Activated CD8-positive, alpha-beta memory T cell treated with anti-CD3 and anti-CD28 coated beads, Interleukin-2, amount 10 ng/mL, durations not matched to agents 7 days and 5 days (primary cell): ENCODE measurements around the gene PDZD2. TPM values are rescaled to one million over a fixed set of nuclear protein-coding genes. Genes with fewer than 3 reads are reported as not detected.

Experiments used
- ATAC-seq: fragments of 150-1000 bp; cut with Tn5 transposase; one replicate; pipeline ENCODE4 v1.10.0; 2021; ENCODE audit warnings: moderate library complexity
- CTCF ChIA-PET: fragments of 350-600 bp; sonication (Branson Sonifier 250); formaldehyde crosslinking; loops from one replicate; lab custom pipeline; 2021; ENCODE audit warnings: antibody characterized with exemption; lab: Charles Lee
- DNase-seq: peaks from one replicate; pipeline ENCODE4 v3.0.0-alpha.2; 2020
- H3K27ac Mint-ChIP-seq: one replicate; pipeline ENCODE4 v1.8.0; 2021; ENCODE audit warnings: mild to moderate bottlenecking, mixed read lengths
- H3K27me3 Mint-ChIP-seq: one replicate; pipeline ENCODE4 v1.8.0; 2021; ENCODE audit warnings: mixed read lengths
- H3K36me3 Mint-ChIP-seq: one replicate; pipeline ENCODE4 v1.8.0; 2021; ENCODE audit warnings: mild to moderate bottlenecking, mixed read lengths
- H3K4me1 Mint-ChIP-seq: one replicate; pipeline ENCODE4 v1.8.0; 2021; ENCODE audit warnings: mixed read lengths
- H3K4me3 Mint-ChIP-seq: one replicate; pipeline ENCODE4 v1.8.0; 2021; ENCODE audit warnings: mild to moderate bottlenecking, moderate library complexity, mixed read lengths
- H3K9me3 Mint-ChIP-seq: one replicate; pipeline ENCODE4 v1.8.0; 2022; ENCODE audit warnings: low read depth, mixed read lengths
- total RNA-seq, 2 experiments: library from RNA; stranded (reverse); gene quantifications; one replicate each; pipeline ENCODE4 v1.2.3, GENCODE V29; 2021

The PDZD2 gene
- total RNA-seq, 2 experiments from 2014 or later: not detected

- H3K27me3 Mint-ChIP-seq: no peaks in the 10 kb centered on the region
Observed at GRCh38 chr5:31981361-31981945, 342.5 kb downstream of the PDZD2 start.

GRCh38 chr5:31982027-31982426 is 343.1 kb downstream of the PDZD2 start:
- ATAC-seq (no peak), DNase-seq (no peak)
- Mint-ChIP-seq H3K4me1 (no peaks in the 10 kb centered on the region), H3K27ac (no peak overlapping the region), H3K27me3 (no peaks in the 10 kb centered on the region), H3K36me3 (no peaks in the 10 kb centered on the region), H3K4me3 (no peak overlapping the region), H3K9me3 (no peaks in the 10 kb centered on the region)
- CTCF ChIA-PET: no interaction called here

More at GRCh38 chr5:31981361-31981945, 342.5 kb downstream of the PDZD2 start:
- ATAC-seq (no peak), DNase-seq (no peak)
- no peaks in the 10 kb centered on the region for H3K4me1 Mint-ChIP-seq
- no peak overlapping the region for H3K27ac Mint-ChIP-seq
- CTCF ChIA-PET: no interaction called here
- H3K4me3 Mint-ChIP-seq: no peak overlapping the region
- H3K9me3 Mint-ChIP-seq: no peaks in the 10 kb centered on the region
- H3K36me3 Mint-ChIP-seq: no peaks in the 10 kb centered on the region

GRCh38 chr5:31982621-31983020 is 343.7 kb downstream of the PDZD2 start:
- ATAC-seq (no peak), DNase-seq (no peak)
- Mint-ChIP-seq H3K4me1 (no peaks in the 10 kb centered on the region), H3K27ac (no peak overlapping the region), H3K27me3 (no peaks in the 10 kb centered on the region), H3K36me3 (no peaks in the 10 kb centered on the region), H3K9me3 (no peaks in the 10 kb centered on the region), H3K4me3 (no peak overlapping the region)
- CTCF ChIA-PET: no interaction called here

GRCh38 chr5:31983851-31984250 is 344.9 kb downstream of the PDZD2 start:
- Mint-ChIP-seq H3K27ac (no peak overlapping the region), H3K4me3 (no peak overlapping the region), H3K9me3 (no peaks in the 10 kb centered on the region), H3K27me3 (peaks cover 3% of the 10 kb centered on the region), H3K36me3 (no peaks in the 10 kb centered on the region), H3K4me1 (no peaks in the 10 kb centered on the region)
- ATAC-seq: no peak
- CTCF ChIA-PET: no interaction called here
- no peak for DNase-seq

- CTCF ChIA-PET: no interaction called here
- no peaks in the 10 kb centered on the region for H3K4me1 Mint-ChIP-seq
- H3K36me3 Mint-ChIP-seq: no peaks in the 10 kb centered on the region
- no peaks in the 10 kb centered on the region for H3K9me3 Mint-ChIP-seq
- no peak for ATAC-seq
- no peak overlapping the region for H3K4me3 Mint-ChIP-seq
- no peak for DNase-seq
- peaks cover 3% of the 10 kb centered on the region for H3K27me3 Mint-ChIP-seq
- H3K27ac Mint-ChIP-seq: no peak overlapping the region
Observed at GRCh38 chr5:31984691-31985090, 345.8 kb downstream of the PDZD2 start.

GRCh38 chr5:31986101-31986500 is 347.2 kb downstream of the PDZD2 start:
- CTCF ChIA-PET: no interaction called here
- Mint-ChIP-seq H3K4me1 (no peaks in the 10 kb centered on the region), H3K36me3 (no peaks in the 10 kb centered on the region), H3K27ac (no peak overlapping the region), H3K9me3 (no peaks in the 10 kb centered on the region), H3K27me3 (peaks cover 6% of the 10 kb centered on the region), H3K4me3 (no peak overlapping the region)
- DNase-seq: no peak
- ATAC-seq: no peak

GRCh38 chr5:31987985-31988710 is 349.2 kb downstream of the PDZD2 start:
- Mint-ChIP-seq H3K36me3 (no peaks in the 10 kb centered on the region), H3K27me3 (peaks cover 6% of the 10 kb centered on the region), H3K4me1 (no peaks in the 10 kb centered on the region), H3K27ac (no peak overlapping the region), H3K9me3 (no peaks in the 10 kb centered on the region), H3K4me3 (no peak overlapping the region)
- DNase-seq (no peak), ATAC-seq (no peak)
- CTCF ChIA-PET: interaction anchor here (0.6 to 1.3 kb wide), 2 partner anchors 30 to 39 kb away, joined by 3 read pairs; no protein-coding TSS in a partner anchor

GRCh38 chr5:31990081-31990650 is 351.2 kb downstream of the PDZD2 start:
- H3K27ac Mint-ChIP-seq: no peak overlapping the region
- no peak for ATAC-seq
- no peak for DNase-seq
- CTCF ChIA-PET: no interaction called here
- H3K9me3 Mint-ChIP-seq: no peaks in the 10 kb centered on the region
- H3K36me3 Mint-ChIP-seq: no peaks in the 10 kb centered on the region
- H3K4me3 Mint-ChIP-seq: no peak overlapping the region
- H3K4me1 Mint-ChIP-seq: peaks cover 2% of the 10 kb centered on the region
- H3K27me3 Mint-ChIP-seq: peaks cover 6% of the 10 kb centered on the region

- Mint-ChIP-seq H3K4me1 (peaks cover 2% of the 10 kb centered on the region), H3K4me3 (no peak overlapping the region), H3K27ac (no peak overlapping the region), H3K36me3 (no peaks in the 10 kb centered on the region), H3K9me3 (no peaks in the 10 kb centered on the region), H3K27me3 (peaks cover 6% of the 10 kb centered on the region)
- no peak for ATAC-seq
- CTCF ChIA-PET: no interaction called here
- no peak for DNase-seq
Observed at GRCh38 chr5:31990701-31991110, 351.8 kb downstream of the PDZD2 start.

GRCh38 chr5:31992377-31992776 is 353.4 kb downstream of the PDZD2 start:
- H3K36me3 Mint-ChIP-seq: no peaks in the 10 kb centered on the region
- CTCF ChIA-PET: no interaction called here
- no peaks in the 10 kb centered on the region for H3K9me3 Mint-ChIP-seq
- DNase-seq: no peak
- peaks cover 6% of the 10 kb centered on the region for H3K27me3 Mint-ChIP-seq
- no peak overlapping the region for H3K27ac Mint-ChIP-seq
- ATAC-seq: no peak
- H3K4me1 Mint-ChIP-seq: peaks cover 2% of the 10 kb centered on the region
- H3K4me3 Mint-ChIP-seq: no peak overlapping the region

- ATAC-seq (no peak), DNase-seq (no peak)
- Mint-ChIP-seq H3K27ac (no peak overlapping the region), H3K36me3 (no peaks in the 10 kb centered on the region), H3K4me1 (peaks cover 2% of the 10 kb centered on the region), H3K9me3 (no peaks in the 10 kb centered on the region), H3K27me3 (peaks cover 3% of the 10 kb centered on the region), H3K4me3 (no peak overlapping the region)
- CTCF ChIA-PET: no interaction called here
Observed at GRCh38 chr5:31993165-31993961, 354.4 kb downstream of the PDZD2 start.

GRCh38 chr5:31995006-31995405 is 356.1 kb downstream of the PDZD2 start:
- Mint-ChIP-seq H3K27ac (no peak overlapping the region), H3K36me3 (no peaks in the 10 kb centered on the region), H3K4me3 (no peak overlapping the region), H3K27me3 (peaks cover 3% of the 10 kb centered on the region), H3K4me1 (peaks cover 2% of the 10 kb centered on the region), H3K9me3 (no peaks in the 10 kb centered on the region)
- ATAC-seq (no peak), DNase-seq (no peak)
- CTCF ChIA-PET: no interaction called here

- no peaks in the 10 kb centered on the region for H3K9me3 Mint-ChIP-seq
- CTCF ChIA-PET: no interaction called here
- H3K27ac Mint-ChIP-seq: no peak overlapping the region
- H3K36me3 Mint-ChIP-seq: no peaks in the 10 kb centered on the region
- DNase-seq: no peak
- H3K4me3 Mint-ChIP-seq: no peak overlapping the region
- peaks cover 2% of the 10 kb centered on the region for H3K4me1 Mint-ChIP-seq
- no peak for ATAC-seq
- peaks cover under 1% of the 10 kb centered on the region for H3K27me3 Mint-ChIP-seq
Observed at GRCh38 chr5:31995714-31996113, 356.8 kb downstream of the PDZD2 start.
